Keratinocyte (primary cell): ENCODE data around the gene ACTR3.

ENCODE experiments used
- EZH2 ChIP-seq: IDR thresholded peaks from one replicate; pipeline ENCODE4 v1.6.1; 2012; ENCODE audit warnings: inconsistent platforms, mild to moderate bottlenecking, low read length, moderate library complexity
- TF ChIP-seq, protein P1 (sequence below), 3 experiments: IDR thresholded peaks in 1 of 3; conservative IDR thresholded peaks in 1 of 3; optimal IDR thresholded peaks in 1 of 3; 2 replicates in 2 of 3; 3 replicates in 1 of 3; pipeline versions ENCODE3 to v1.5.1; 2011; ENCODE audit warnings: low read length in 3 of 3, mild to moderate bottlenecking in 3 of 3, moderate library complexity in 2 of 3, control low read depth in 1 of 3, inconsistent platforms in 1 of 3; ENCODE audit not compliant: insufficient read depth in 2 of 3; ENCODE audit errors: extremely low read depth in 1 of 3

- TF ChIP-seq, protein P1, sequence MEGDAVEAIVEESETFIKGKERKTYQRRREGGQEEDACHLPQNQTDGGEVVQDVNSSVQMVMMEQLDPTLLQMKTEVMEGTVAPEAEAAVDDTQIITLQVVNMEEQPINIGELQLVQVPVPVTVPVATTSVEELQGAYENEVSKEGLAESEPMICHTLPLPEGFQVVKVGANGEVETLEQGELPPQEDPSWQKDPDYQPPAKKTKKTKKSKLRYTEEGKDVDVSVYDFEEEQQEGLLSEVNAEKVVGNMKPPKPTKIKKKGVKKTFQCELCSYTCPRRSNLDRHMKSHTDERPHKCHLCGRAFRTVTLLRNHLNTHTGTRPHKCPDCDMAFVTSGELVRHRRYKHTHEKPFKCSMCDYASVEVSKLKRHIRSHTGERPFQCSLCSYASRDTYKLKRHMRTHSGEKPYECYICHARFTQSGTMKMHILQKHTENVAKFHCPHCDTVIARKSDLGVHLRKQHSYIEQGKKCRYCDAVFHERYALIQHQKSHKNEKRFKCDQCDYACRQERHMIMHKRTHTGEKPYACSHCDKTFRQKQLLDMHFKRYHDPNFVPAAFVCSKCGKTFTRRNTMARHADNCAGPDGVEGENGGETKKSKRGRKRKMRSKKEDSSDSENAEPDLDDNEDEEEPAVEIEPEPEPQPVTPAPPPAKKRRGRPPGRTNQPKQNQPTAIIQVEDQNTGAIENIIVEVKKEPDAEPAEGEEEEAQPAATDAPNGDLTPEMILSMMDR (optimal IDR thresholded peaks at IDR 0.05 in 1 of 3, IDR thresholded peaks at IDR 0.05 in 1 of 3, conservative IDR thresholded peaks at IDR 0.05 in 1 of 3; ENCODE audit: extremely low read depth in 1 of 3, insufficient read depth in 2 of 3, low read length in 3 of 3), result no peak
- no peak for TF ChIP-seq EZH2
These were observed 1.0 kb upstream of the ACTR3 start for GRCh38 chr2:113888641-113889470.
